HL-60 (cell line): ENCODE results near the gene DLG1.

Experiments
- DNase-seq, 2 experiments: peaks; one replicate each; pipeline ENCODE4 v3.0.0-alpha.2; 2010 to 2020; ENCODE audit warnings: low read depth in 1 of 2, low spot score in 1 of 2
- H3K27ac ChIP-seq: fragments of 250-450 bp; sonication (Bioruptor Pico); replicated peaks from 2 replicates; pipeline ENCODE4 v1.5.1; 2020; ENCODE audit warnings: mild to moderate bottlenecking, moderate library complexity
- H3K27me3 ChIP-seq: fragments of 250-450 bp; sonication (Bioruptor Pico); 2 replicates; pipeline ENCODE4 v1.5.1; 2021; ENCODE audit warnings: mild to moderate bottlenecking, moderate library complexity; ENCODE audit not compliant: insufficient read depth, poor library complexity, severe bottlenecking
- H3K4me3 ChIP-seq: replicated peaks from 2 replicates; pipeline ENCODE4 v1.5.1; 2011; ENCODE audit warnings: mild to moderate bottlenecking, control low read depth, low read length; ENCODE audit not compliant: insufficient read depth
- GABPA ChIP-seq: IDR thresholded peaks from 2 replicates; pipeline ENCODE4 v1.6.1; 2012; ENCODE audit warnings: low read depth
- POLR2AphosphoS5 ChIP-seq: IDR thresholded peaks from 2 replicates; pipeline ENCODE4 v1.6.1; 2012; ENCODE audit warnings: low read depth
- SPI1 ChIP-seq: IDR thresholded peaks from 2 replicates; pipeline ENCODE4 v1.6.1; 2012; ENCODE audit warnings: low read depth, mild to moderate bottlenecking, borderline replicate concordance
- TF ChIP-seq, protein P1 (sequence below): IDR thresholded peaks from 2 replicates; pipeline ENCODE4 v1.6.1; 2012; ENCODE audit warnings: low read depth; ENCODE audit not compliant: insufficient replicate concordance
- TF ChIP-seq, protein P2 (sequence below): IDR thresholded peaks from one replicate; pipeline ENCODE4 v1.5.1; 2011; ENCODE audit warnings: low read length, control low read depth, inconsistent platforms; ENCODE audit not compliant: insufficient read depth

Gene DLG1

DNA sequence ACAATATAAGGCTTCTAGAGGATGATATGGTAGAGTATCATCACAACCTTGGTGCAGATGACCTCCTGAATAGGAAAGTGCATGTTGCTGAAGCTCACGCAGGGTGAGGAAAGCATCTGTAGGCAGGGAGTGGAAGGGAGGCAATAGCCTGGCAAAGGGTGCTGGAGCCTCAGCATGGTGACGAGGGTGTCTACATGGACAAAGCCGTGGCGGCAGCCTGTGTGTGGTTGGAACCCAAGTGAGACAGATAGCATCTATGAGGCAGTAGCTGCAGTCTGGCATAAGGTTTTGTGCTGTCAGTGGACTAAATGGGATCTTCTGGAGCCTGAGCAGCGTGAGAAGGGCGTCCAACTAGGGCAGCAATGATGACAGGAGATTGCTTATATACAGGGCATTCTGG lies 132.5 kb downstream of the DLG1 start:
- TF ChIP-seq, protein P1, sequence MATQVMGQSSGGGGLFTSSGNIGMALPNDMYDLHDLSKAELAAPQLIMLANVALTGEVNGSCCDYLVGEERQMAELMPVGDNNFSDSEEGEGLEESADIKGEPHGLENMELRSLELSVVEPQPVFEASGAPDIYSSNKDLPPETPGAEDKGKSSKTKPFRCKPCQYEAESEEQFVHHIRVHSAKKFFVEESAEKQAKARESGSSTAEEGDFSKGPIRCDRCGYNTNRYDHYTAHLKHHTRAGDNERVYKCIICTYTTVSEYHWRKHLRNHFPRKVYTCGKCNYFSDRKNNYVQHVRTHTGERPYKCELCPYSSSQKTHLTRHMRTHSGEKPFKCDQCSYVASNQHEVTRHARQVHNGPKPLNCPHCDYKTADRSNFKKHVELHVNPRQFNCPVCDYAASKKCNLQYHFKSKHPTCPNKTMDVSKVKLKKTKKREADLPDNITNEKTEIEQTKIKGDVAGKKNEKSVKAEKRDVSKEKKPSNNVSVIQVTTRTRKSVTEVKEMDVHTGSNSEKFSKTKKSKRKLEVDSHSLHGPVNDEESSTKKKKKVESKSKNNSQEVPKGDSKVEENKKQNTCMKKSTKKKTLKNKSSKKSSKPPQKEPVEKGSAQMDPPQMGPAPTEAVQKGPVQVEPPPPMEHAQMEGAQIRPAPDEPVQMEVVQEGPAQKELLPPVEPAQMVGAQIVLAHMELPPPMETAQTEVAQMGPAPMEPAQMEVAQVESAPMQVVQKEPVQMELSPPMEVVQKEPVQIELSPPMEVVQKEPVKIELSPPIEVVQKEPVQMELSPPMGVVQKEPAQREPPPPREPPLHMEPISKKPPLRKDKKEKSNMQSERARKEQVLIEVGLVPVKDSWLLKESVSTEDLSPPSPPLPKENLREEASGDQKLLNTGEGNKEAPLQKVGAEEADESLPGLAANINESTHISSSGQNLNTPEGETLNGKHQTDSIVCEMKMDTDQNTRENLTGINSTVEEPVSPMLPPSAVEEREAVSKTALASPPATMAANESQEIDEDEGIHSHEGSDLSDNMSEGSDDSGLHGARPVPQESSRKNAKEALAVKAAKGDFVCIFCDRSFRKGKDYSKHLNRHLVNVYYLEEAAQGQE, result no peak
- TF ChIP-seq GABPA (no peak), POLR2AphosphoS5 (no peak), SPI1 (no peak)
- TF ChIP-seq, protein P2, sequence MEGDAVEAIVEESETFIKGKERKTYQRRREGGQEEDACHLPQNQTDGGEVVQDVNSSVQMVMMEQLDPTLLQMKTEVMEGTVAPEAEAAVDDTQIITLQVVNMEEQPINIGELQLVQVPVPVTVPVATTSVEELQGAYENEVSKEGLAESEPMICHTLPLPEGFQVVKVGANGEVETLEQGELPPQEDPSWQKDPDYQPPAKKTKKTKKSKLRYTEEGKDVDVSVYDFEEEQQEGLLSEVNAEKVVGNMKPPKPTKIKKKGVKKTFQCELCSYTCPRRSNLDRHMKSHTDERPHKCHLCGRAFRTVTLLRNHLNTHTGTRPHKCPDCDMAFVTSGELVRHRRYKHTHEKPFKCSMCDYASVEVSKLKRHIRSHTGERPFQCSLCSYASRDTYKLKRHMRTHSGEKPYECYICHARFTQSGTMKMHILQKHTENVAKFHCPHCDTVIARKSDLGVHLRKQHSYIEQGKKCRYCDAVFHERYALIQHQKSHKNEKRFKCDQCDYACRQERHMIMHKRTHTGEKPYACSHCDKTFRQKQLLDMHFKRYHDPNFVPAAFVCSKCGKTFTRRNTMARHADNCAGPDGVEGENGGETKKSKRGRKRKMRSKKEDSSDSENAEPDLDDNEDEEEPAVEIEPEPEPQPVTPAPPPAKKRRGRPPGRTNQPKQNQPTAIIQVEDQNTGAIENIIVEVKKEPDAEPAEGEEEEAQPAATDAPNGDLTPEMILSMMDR, result no peak
- no peak for DNase-seq
- H3K27ac ChIP-seq, result no peak overlapping the region
- H3K4me3 ChIP-seq, result no peak overlapping the region
- H3K27me3 ChIP-seq, result no peaks in the 10 kb centered on the region

DNA sequence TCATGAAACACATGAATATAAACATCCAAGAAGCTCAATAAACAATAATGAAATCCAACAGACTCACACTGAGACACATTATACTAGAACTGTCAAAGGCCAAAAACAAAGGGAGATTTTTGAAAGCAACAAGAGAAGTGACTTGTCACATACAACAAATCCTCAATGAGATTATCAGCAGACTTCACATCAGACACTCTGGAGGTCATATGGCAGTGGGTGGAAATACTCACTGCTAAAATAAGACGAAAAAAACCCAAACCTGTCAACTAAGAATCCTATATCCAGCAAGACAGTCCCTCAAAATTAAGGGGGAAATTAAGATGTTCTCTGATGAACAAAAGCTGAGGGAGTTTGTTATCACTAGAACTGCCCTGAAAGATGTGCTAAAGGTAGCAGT lies 143.4 kb downstream of the DLG1 start:
- Histone ChIP-seq H3K27ac (no peak overlapping the region), H3K4me3 (no peak overlapping the region), H3K27me3 (no peaks in the 10 kb centered on the region)
- TF ChIP-seq, protein P1, result no peak
- TF ChIP-seq GABPA, result no peak
- TF ChIP-seq, protein P2, result no peak
- no peak for TF ChIP-seq SPI1
- TF ChIP-seq POLR2AphosphoS5, result no peak
- no peak for DNase-seq

- DNase-seq, result peak; percentile 50 to 51
- H3K27me3 ChIP-seq, result no peaks in the 10 kb centered on the region
- TF ChIP-seq, protein P2, result no peak
- no peak for TF ChIP-seq GABPA
- TF ChIP-seq, protein P1, result no peak
- H3K27ac ChIP-seq, result no peak overlapping the region
- H3K4me3 ChIP-seq, result no peak overlapping the region
Measured at GRCh38 chr3:197151580-197151979, 146.8 kb downstream of the DLG1 start.
